ENCODE measurements around the gene PHF5A. TPM values are rescaled to one million over a fixed set of nuclear protein-coding genes. Genes with fewer than 3 reads are reported as not detected.

PHF5A gene, protein sequence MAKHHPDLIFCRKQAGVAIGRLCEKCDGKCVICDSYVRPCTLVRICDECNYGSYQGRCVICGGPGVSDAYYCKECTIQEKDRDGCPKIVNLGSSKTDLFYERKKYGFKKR
- 10 to 100 TPM; 50.2 to 59.2 (median 54.1) TPM for polyA plus RNA-seq (ENCODE audit: insufficient read length in 3 of 3)
- long read RNA-seq, donor 1, transcript PHF5A-201 (4 exons, 1,086 nt): major isoform, 43 of 44 reads
- long read RNA-seq, donor 1, partial matches to known transcripts: 0 of 44 reads
- long read RNA-seq, donor 1, other reads (novel, unspliced or antisense): 0 of 44 reads
- long read RNA-seq, donor 2, transcript PHF5A-201 (4 exons, 1,086 nt): major isoform, 61 of 357 reads
- long read RNA-seq, donor 2, partial matches to known transcripts: 261 of 357 reads
- long read RNA-seq, donor 2, other reads (novel, unspliced or antisense): 32 of 357 reads
- long read RNA-seq, donor 3, transcript PHF5A-201 (4 exons, 1,086 nt): major isoform, 29 of 46 reads
- long read RNA-seq, donor 3, partial matches to known transcripts: 17 of 46 reads
- long read RNA-seq, donor 3, other reads (novel, unspliced or antisense): 0 of 46 reads
- long read RNA-seq, donor 4, transcript PHF5A-201 (4 exons, 1,086 nt): major isoform, 46 of 46 reads
- long read RNA-seq, donor 4, partial matches to known transcripts: 0 of 46 reads
- long read RNA-seq, donor 4, other reads (novel, unspliced or antisense): 0 of 46 reads
- long read RNA-seq, donor 5, transcript PHF5A-201 (4 exons, 1,086 nt): major isoform, 36 of 77 reads
- long read RNA-seq, donor 5, partial matches to known transcripts: 32 of 77 reads
- long read RNA-seq, donor 5, other reads (novel, unspliced or antisense): 9 of 77 reads
- long read RNA-seq, donor 6, transcript PHF5A-201 (4 exons, 1,086 nt): major isoform, 39 of 159 reads
- long read RNA-seq, donor 6, partial matches to known transcripts: 94 of 159 reads
- long read RNA-seq, donor 6, other reads (novel, unspliced or antisense): 25 of 159 reads
- long read RNA-seq, donor 7, transcript PHF5A-201 (4 exons, 1,086 nt): major isoform, 36 of 51 reads
- long read RNA-seq, donor 7, partial matches to known transcripts: 15 of 51 reads
- long read RNA-seq, donor 7, other reads (novel, unspliced or antisense): 0 of 51 reads
- long read RNA-seq, donor 8, transcript PHF5A-201 (4 exons, 1,086 nt): major isoform, 15 of 20 reads
- long read RNA-seq, donor 8, partial matches to known transcripts: 5 of 20 reads
- long read RNA-seq, donor 8, other reads (novel, unspliced or antisense): 0 of 20 reads
- long read RNA-seq, donor 9, transcript PHF5A-201 (4 exons, 1,086 nt): major isoform, 42 of 48 reads
- long read RNA-seq, donor 9, partial matches to known transcripts: 5 of 48 reads
- long read RNA-seq, donor 9, other reads (novel, unspliced or antisense): 0 of 48 reads
- long read RNA-seq, donor 10, transcript PHF5A-201 (4 exons, 1,086 nt): major isoform, 44 of 364 reads
- long read RNA-seq, donor 10, partial matches to known transcripts: 309 of 364 reads
- long read RNA-seq, donor 10, other reads (novel, unspliced or antisense): 11 of 364 reads
- long read RNA-seq, donor 11, transcript PHF5A-201 (4 exons, 1,086 nt): major isoform, 25 of 25 reads
- long read RNA-seq, donor 11, partial matches to known transcripts: 0 of 25 reads
- long read RNA-seq, donor 11, other reads (novel, unspliced or antisense): 0 of 25 reads
- long read RNA-seq, donor 12, transcript PHF5A-201 (4 exons, 1,086 nt): major isoform, 51 of 52 reads
- long read RNA-seq, donor 12, partial matches to known transcripts: 0 of 52 reads
- long read RNA-seq, donor 12, other reads (novel, unspliced or antisense): 0 of 52 reads
- long read RNA-seq, donor 13, transcript PHF5A-201 (4 exons, 1,086 nt): major isoform, 20 of 20 reads
- long read RNA-seq, donor 13, partial matches to known transcripts: 0 of 20 reads
- long read RNA-seq, donor 13, other reads (novel, unspliced or antisense): 0 of 20 reads
- long read RNA-seq, donor 14, transcript PHF5A-201 (4 exons, 1,086 nt): major isoform, 71 of 78 reads
- long read RNA-seq, donor 14, partial matches to known transcripts: 6 of 78 reads
- long read RNA-seq, donor 14, other reads (novel, unspliced or antisense): 0 of 78 reads
- long read RNA-seq, donor 15, transcript PHF5A-201 (4 exons, 1,086 nt): major isoform, 60 of 61 reads
- long read RNA-seq, donor 15, partial matches to known transcripts: 0 of 61 reads
- long read RNA-seq, donor 15, other reads (novel, unspliced or antisense): 0 of 61 reads
- long read RNA-seq, donor 16, transcript PHF5A-201 (4 exons, 1,086 nt): major isoform, 58 of 58 reads
- long read RNA-seq, donor 16, partial matches to known transcripts: 0 of 58 reads
- long read RNA-seq, donor 16, other reads (novel, unspliced or antisense): 0 of 58 reads

DNA sequence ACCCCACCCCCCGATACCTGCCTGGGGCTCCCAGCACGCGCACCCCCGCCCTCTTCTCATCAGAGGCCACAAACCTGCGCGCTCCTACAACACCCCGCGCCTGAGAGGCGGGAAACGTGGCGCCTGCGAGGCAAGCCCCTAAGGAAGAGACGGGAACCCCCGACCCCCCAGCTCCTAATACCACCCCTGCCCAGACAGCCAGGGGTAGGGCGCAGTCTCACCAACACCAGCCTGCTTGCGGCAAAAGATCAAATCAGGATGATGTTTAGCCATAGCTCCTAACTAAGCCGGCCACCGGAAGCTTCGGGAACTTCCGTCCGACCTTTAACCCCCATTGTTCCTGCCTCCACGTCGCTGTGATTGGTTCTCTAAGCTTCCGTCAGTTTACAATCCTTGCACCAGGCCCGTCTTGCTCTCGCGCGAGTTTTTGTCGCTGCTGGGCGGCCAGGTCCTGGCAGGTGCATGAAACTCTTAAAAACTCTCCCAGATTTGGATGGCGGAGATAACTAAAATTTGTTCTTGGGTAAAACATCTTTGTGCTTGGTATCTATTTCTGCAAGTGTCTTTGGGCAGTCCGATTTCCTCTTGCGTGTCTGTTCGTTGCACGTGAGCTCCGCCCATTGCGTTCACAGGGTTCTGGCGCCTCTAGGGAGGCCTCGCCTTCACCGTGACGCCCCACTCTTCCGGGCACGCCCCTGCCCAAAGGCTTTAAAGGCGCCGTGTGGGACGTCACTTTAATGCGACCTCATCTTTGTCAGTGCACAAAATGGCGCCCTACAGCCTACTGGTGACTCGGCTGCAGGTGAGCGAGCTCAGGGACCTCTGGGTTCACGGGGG is at the start of gene PHF5A, which contains the start of gene ACO2:
Gene PHF5A, minus strand, starts transcription at position 312 of the 837 bp plus-strand sequence. Its CDS starts 39 bp downstream, at position 273.
Gene ACO2, plus strand, starts transcription at position 737 of the 837 bp plus-strand sequence. Its CDS starts 30 bp downstream, at position 767.
- DNase-seq: peak; percentile 99

DNA sequence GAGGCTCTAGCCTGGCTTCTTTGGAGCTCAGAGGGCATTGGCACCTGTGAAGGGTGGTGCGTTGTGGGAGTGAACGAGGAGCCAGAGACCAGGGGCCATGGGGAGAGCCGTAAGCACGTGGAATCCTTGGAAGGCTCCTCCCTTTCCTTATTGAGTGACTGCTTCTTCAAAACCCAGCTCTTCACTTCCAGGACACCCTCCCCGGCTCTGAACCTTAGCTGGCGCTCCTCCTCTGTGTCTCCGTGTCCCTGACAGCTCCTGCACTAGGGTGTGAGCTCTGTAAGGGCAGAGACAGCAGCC is 49.5 kb upstream of the PHF5A start:
- DNase-seq: no peak

DNA sequence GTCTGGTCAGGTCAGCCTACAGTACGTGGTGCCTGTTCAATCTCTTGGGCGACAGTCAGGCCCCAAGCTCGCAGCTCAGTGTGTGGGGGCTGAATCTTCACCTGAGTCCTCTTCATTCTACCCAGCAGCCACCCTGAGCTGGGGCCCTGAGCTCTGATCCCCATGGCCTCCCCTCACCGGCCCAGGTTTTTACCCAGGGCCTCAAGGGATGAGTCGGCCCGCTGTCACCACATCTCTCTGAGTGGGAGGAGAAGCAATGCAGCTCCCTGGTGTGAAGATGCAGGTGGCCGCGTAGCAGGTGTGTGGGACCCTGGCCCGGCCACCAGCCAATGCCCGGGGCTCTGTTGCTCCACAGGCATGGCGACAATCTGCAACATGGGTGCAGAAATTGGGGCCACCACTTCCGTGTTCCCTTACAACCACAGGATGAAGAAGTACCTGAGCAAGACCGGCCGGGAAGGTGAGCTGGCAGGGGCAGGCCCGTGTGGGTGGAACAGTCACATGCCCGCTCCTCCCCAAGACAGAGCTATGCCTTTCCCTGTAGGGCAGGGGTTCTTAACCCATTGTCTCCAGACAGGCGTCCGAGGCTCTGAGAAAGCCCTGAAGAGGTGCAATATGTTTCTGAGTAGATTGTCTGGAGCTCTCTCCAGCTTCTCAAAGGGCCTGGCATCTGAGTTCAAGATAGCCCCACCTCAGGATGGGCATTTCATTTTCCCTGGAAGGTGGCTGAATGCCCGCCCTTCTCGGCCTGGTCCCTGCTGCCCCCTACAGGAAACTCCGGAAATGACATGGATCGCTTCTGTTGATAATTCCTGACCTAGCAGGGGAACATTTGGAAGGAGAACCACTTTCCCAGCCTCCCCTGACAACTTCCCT is 48.9 kb upstream of the PHF5A start:
- DNase-seq: peak; percentile 40

DNA sequence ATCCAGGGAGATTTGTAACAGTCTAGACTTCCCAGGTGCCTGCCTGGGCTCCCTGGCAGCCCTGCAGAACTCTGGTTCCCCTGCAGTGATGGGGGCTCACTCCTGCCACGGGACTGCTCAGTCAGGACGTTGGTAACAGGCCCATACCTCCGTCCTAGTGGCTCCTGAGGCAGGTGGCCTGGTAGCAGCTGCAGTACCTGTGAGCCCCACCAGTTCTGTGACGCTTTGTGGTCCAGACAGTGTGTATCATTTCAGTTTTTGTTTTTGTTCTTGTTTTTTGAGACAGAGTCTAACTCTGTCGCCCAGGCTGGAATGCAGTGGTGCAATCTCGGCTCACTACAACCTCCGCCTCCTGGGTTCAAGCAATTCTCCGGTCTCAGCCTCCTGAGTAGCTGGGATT is 48.0 kb upstream of the PHF5A start:
- DNase-seq: no peak

DNA sequence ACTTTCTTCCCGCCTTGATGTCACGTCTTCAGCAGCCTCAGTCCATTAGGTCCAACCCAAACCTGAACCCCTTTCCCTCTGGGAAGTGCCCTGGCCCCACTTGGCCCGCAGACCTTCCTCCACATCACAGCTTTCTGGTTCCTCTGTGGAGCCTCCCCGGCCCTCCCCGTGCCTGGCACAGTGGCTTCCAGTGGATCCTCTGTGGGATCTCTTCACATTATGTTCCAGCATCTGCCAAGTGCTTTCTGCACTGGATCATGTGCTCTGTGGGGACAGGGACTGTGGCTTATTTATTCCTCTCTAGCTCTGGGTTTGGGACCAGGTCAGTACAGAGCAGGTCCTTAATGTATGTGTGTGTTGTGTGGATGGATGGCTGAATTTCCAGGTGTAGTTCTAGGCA is 44.9 kb upstream of the PHF5A start:
- no peak for DNase-seq

DNA sequence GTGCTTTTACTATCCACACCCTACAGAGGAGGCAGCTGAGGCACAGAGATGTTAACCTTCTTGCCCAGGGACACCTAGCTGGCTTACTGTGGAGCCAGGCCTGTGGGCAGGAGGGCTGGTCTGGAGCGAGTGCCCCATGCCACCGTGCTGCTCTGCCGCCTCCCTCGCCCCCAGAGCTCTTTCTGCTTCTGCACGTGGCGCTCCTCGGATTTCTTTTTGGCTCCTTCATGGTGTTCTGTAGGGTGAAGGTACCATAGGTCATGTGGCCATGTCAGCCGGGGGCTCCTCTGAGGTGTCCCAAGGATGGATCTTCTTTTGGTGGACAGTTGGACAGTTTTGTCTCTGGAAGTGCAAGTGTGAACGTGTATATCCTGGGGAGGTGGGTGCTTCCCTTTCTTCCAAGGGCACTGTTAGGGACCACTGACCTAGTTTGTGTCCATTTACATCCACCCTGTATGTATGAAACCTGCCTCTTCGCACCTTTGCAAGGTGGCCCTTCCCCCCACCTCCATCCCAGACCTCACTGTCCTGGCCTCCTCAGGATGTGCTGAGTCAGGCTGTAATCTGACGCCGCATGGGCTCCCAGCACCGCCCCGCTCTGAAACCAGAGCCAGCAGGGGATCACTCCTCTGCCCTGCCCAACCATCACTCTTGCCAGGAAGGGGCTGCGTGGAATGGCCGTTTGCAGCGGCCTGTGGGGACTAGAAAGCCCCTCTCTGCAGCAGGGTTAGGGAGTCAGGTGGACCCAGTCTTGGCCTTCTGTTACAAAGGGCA is 44.1 kb upstream of the PHF5A start:
- peak; percentile 72 for DNase-seq

DNA sequence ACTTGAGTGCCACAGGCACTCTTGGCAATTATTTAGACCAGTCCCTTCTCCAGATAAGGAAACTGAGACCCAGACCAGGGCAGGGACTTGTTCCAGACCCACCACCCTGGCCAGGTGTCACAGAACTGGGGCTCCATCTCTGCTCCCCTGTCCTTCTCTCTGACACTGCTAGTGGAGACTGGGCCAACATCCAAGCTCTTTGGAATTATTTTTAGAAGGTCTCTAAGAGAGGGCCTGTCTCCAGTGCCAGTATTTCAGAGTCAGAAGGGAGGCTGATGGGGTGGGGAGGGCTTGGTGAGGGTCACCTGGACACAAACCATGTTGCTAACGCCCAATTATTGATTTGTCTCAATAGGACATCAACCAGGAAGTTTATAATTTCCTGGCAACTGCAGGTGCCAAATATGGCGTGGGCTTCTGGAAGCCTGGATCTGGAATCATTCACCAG is 43.1 kb upstream of the PHF5A start:
- DNase-seq: no peak

DNA sequence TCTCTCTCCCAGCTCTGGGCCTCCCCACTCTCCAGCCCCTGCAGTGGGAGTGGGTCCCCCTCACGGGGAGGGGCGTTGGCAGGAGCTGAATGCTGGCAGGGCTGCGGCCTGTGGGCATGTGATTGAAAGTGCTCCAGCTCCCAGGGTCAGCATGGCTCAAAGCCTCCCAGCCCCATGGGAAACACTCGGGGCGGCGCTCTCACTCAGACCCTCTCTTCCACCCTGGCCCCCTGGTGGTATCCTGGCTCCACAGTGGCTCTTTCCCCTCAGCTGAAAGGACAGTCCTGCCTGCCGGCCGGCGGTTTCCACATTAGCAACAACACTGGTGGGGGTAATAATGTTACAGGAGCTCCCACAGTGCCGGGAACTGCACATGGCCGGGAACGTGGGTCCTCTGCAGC is 40.3 kb upstream of the PHF5A start:
- no peak for DNase-seq

DNA sequence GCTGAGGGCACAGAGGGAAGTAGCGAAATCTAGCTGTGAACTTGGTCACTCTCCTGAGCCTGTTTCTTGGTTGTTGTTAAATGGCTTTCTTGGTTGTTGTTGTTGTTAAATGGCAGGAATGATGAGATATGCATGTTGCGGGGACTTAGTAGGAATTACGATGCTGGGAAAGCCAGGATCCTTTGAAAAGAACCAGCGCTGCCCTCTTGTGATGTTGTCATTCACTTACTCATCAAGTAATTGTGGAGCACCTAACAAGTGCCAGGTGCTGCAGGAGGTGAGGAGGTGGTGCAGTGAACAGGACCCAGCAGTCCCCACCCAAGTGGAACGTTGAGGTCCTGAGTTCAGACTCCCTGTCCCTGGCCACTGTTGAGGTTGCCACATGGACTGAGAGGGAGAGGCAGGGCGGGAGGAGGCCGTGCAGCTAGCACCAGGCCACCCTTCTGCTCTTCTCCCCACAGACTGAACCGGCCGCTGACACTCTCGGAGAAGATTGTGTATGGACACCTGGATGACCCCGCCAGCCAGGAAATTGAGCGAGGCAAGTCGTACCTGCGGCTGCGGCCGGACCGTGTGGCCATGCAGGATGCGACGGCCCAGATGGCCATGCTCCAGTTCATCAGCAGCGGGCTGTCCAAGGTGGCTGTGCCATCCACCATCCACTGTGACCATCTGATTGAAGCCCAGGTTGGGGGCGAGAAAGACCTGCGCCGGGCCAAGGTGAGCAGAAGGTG is 39.0 kb upstream of the PHF5A start:
- no peak for DNase-seq

DNA sequence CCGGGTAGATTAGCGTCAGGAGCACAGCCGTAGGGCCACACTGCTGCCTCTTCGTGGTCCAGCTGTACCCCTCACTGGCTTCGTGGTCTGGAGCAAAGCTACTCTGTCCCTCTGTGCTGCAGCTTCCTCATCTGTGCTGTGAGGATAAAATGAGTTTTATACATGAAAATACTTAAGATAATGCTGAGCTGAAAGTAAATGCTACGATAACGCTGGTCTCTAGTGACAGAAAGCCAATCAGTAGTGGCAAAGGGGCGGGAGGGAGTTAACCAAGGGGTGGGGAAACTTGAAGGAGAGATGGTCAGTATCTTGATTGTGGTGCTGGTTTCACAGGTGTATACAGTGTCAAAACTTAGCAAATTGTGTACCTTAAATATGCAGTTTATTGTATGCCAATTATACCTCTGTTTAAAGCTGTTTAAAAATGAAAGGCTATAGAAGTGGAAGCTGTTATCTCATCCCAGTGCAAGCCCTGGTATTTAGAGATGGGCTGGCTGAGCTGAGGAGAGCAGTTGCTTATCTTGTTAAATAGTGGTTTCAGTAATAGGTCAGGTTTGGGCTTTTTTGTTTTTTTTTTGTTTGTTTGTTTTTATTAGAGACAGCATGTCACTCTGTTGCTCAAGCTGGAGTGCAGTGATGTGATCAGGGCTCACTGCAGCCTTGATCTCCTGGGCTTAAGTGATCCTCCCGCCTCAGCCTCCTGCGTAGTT is 37.2 kb upstream of the PHF5A start:
- DNase-seq: no peak

DNA sequence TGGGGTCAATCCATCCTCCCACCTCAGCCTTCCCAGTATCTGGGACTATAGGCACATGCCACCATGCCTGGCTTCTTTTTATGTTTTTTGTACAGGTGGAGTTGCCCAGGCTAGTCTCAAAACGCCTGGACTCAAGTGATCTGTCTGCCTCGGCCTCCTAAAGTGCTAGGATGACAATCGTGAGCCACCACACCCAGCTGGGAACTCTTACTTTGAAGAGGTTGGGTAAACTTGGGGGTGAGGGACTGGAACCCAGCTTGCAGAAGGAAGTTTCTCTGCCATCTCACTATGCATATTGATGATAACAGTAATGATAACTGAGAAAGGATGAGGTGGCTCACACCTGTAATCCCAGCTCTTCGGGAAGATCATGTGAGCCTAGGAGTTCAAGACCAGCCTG is 36.3 kb upstream of the PHF5A start:
- no peak for DNase-seq

DNA sequence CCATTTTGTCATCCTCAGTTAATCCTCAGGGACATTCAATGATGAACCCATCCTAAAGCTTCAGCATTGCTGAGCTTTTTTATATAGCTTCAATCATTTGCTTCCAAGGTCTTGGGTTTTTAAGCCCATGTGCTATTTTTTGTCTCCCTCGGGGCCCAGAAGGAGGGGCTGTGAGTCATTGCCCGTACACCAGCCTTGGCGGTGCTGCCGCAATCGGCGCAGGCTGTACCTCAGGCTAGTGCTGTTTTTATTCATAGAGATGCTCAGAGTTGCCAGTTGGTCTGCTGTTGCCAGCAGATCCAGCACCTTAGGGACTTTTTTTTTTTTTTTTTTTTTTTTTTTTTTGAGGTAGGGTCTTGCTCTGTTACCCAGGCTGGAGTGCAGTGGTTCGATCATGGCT is 35.9 kb upstream of the PHF5A start:
- DNase-seq: no peak

DNA sequence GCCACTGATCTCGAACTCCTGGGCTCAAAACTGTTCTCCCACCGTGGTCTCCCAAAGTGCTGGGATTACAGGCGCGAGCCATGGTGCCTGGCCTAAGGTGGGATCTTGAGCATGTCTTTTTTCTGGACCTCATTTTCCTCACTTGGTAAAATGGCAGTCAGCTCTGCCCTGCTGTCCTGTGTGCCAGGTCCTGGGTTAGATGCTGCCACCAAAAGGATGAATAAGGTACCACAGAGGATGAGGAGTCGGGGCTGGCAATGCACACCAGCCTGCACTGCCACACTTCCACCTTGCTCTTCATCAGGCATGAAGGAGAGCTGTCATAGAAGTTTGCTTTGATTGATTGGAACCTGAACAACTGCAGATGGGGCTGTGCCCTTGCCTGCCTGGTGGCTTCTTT is 32.7 kb upstream of the PHF5A start:
- no peak for DNase-seq

DNA sequence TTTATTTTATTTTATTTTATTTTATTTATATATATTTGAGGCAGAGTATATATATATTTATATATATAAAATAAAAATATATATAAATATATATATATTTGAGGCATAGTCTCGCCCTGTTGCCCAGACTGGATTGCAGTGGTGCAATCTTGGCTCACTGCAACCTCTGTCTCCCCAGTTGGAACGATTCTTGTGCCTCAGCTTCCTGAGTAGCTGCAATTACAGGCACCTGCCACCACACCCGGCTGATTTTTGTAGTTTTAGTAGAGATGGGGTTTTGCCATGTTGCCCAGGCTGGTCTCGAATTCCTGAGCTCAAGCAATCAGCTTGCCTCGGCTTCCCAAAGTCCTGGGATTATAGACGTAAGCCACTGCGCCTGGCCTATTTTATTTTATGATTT is 31.8 kb upstream of the PHF5A start:
- DNase-seq: no peak

DNA sequence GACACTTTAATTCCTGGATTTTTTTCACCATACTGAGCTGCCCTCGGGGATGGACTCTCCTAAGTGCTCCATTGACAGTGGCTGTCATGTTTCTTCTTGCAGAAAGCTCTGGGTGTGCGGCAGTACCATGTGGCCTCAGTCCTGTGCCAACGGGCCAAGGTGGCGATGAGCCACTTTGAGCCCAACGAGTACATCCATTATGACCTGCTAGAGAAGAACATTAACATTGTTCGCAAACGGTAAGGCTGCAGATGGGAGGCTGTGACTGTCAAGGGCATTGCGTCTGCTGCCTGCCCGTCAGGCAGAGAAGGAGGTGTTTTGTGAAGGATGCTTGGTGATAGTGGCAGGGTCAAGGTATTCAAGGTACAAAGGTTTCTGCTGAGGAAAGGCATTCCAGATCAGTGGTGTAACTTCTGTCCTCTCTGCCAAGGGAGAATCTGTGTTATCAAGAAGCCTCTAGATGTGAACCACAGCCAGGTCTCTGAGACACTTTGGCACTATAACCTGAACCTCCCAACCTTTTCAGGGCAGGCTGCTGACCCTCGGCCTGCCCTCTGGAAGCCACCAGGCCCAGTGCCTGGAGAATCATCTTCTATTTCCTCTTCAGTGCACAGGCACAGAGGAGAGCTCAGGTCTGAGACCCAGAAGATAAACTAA is 31.3 kb upstream of the PHF5A start:
- DNase-seq: no peak
